GM12864 (cell line): Measurements from ENCODE around the gene CTRB1.
"Not testable (repeated sequence)": the region's sequence is repeated elsewhere in the genome, so short reads cannot be mapped to it uniquely, and the experiment has no call there.

Source experiments
- DNase-seq: peaks from one replicate; pipeline ENCODE4 v3.0.0-alpha.2; 2011; ENCODE audit warnings: low read depth
- H3K4me3 ChIP-seq: 2 replicates; pipeline ENCODE4 v1.5.1; 2011; ENCODE audit warnings: mild to moderate bottlenecking, low read depth, low read length, control low read depth
- TF ChIP-seq, protein P1 (sequence below): IDR thresholded peaks from 2 replicates; pipeline ENCODE4 v1.5.1; 2011; ENCODE audit warnings: low read depth, mild to moderate bottlenecking, moderate library complexity, low read length, control low read depth, inconsistent platforms; ENCODE audit errors: missing control alignments

CTRB1 gene

DNA sequence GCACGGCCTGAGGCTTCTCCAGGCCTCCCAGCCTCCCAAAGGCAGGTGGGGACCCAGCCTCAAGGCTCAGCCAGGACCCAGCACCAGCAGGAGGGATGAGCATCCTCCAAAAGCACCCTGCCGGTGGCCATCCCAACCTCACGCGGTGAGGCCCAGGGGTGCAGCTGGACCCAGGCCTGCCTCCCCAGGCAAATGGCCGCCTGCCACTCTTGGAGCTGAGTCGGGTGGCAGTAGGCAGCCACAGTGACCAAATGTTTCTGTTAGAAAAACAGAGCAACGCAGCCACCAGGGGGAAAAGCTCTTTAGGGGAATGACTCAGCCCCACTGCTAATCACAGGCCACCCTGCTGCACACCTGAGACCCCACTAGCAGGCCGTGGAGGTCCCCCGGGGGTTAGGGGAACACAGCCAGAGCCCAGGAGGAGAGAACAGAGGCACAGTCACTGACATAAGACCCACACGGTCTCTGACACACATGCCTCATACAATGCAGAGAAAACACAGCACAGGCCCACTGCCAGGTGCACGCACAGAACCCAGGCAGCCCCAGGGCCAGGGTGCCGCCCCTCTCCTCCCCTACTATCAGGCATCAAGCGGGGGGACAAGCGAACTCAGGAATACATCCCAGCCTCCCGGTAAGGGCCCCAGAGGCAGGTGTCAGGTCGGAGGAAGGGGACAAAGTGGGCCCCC lies 20.2 kb downstream of the CTRB1 start:
- TF ChIP-seq, protein P1, sequence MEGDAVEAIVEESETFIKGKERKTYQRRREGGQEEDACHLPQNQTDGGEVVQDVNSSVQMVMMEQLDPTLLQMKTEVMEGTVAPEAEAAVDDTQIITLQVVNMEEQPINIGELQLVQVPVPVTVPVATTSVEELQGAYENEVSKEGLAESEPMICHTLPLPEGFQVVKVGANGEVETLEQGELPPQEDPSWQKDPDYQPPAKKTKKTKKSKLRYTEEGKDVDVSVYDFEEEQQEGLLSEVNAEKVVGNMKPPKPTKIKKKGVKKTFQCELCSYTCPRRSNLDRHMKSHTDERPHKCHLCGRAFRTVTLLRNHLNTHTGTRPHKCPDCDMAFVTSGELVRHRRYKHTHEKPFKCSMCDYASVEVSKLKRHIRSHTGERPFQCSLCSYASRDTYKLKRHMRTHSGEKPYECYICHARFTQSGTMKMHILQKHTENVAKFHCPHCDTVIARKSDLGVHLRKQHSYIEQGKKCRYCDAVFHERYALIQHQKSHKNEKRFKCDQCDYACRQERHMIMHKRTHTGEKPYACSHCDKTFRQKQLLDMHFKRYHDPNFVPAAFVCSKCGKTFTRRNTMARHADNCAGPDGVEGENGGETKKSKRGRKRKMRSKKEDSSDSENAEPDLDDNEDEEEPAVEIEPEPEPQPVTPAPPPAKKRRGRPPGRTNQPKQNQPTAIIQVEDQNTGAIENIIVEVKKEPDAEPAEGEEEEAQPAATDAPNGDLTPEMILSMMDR = no peak
- H3K4me3 ChIP-seq = no peak overlapping the region
- no peak for DNase-seq

GRCh38 chr16:75239542-75240122 lies 20.8 kb downstream of the CTRB1 start:
- no peak for DNase-seq
- no peak overlapping the region for H3K4me3 ChIP-seq
- TF ChIP-seq, protein P1 = no peak

GRCh38 chr16:75240633-75241032 lies 21.8 kb downstream of the CTRB1 start:
- not testable (repeated sequence) for H3K4me3 ChIP-seq, DNase-seq

GRCh38 chr16:75241412-75241811 lies 22.6 kb downstream of the CTRB1 start:
- H3K4me3 ChIP-seq = no peak overlapping the region
- no peak for DNase-seq
- TF ChIP-seq, protein P1 = no peak

DNA sequence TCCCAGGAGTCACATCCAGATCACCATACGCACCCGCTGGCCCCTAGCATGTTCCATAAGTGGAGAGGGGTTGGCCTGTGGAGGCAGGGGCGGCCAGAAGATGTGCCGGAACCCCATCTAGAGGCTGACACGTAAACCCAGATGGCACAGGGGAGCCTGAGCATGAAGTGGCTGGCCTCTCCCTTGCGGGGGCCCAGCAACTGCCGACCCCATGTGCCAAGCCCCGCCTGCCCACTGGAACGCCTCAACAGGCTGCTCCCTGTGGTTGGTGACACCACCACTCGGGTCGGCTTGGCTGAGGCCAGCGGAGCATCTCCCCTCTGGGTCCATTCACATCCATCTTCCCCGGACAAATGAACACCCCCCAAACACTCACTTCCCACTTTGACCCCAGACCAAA lies 23.2 kb downstream of the CTRB1 start:
- no peak for DNase-seq
- TF ChIP-seq, protein P1 = no peak
- H3K4me3 ChIP-seq = no peak overlapping the region

DNA sequence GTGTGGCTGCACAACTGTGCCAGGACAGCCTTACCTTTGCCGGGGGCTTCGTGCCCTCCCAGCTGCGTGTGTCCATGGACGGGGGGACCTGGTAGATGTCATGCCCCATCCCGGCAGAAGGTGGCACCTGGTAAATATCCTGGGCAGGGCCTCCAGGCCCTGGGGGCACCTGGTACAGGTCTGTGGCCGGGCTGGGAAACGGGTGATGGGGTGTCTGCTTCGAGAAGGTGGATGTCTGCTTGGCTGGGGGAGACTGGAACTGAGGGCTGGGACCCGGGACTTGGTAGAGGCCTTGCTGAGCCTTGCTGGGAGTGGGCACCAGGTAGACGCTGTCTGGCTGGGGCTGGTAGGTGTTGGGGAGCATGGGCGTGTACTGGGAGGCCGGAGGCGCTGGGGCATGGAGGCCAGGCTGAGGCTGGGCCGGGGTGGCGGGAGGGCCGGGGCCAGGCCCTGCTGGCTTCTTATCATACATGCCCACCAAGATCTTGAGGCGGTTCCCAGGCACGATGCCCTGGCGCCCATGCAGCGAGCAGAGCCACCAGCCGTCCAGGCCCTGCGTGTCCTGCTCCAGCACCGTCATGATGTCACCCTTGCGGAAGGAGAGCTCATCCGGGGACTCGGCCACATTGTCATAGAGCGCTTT lies 23.8 kb downstream of the CTRB1 start:
- H3K4me3 ChIP-seq, DNase-seq: not testable (repeated sequence)

GRCh38 chr16:75243667-75244224 lies 25.0 kb downstream of the CTRB1 start:
- H3K4me3 ChIP-seq = no peak overlapping the region
- TF ChIP-seq, protein P1 = no peak
- DNase-seq = no peak
